ENCODE data around the gene CDH23.

- TF ChIP-seq, protein P1, sequence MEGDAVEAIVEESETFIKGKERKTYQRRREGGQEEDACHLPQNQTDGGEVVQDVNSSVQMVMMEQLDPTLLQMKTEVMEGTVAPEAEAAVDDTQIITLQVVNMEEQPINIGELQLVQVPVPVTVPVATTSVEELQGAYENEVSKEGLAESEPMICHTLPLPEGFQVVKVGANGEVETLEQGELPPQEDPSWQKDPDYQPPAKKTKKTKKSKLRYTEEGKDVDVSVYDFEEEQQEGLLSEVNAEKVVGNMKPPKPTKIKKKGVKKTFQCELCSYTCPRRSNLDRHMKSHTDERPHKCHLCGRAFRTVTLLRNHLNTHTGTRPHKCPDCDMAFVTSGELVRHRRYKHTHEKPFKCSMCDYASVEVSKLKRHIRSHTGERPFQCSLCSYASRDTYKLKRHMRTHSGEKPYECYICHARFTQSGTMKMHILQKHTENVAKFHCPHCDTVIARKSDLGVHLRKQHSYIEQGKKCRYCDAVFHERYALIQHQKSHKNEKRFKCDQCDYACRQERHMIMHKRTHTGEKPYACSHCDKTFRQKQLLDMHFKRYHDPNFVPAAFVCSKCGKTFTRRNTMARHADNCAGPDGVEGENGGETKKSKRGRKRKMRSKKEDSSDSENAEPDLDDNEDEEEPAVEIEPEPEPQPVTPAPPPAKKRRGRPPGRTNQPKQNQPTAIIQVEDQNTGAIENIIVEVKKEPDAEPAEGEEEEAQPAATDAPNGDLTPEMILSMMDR (IDR thresholded peaks at IDR 0.05) = no peak
- TF ChIP-seq POLR2AphosphoS5 (IDR thresholded peaks at IDR 0.05; ENCODE audit: insufficient read depth in 1 of 2, low read depth in 1 of 2) = no peak
These were observed 293.5 kb downstream of the CDH23 start for GRCh38 chr10:71690094-71690720.

Data from vagina (tissue), 2 donors.